Nephron progenitor cell (in vitro differentiated cells): Measurements from ENCODE around the gene ZSCAN12.
"Not testable (repeated sequence)": the region's sequence is repeated elsewhere in the genome, so short reads cannot be mapped to it uniquely, and the experiment has no call there.

Source experiments
- DNase-seq: peaks from one replicate; pipeline ENCODE4 v3.0.0; 2021
- H3K27ac Mint-ChIP-seq: 2 replicates; pipeline ENCODE4 v1.8.0; 2021; ENCODE audit warnings: mild to moderate bottlenecking, moderate library complexity, mixed read lengths
- H3K27me3 Mint-ChIP-seq: 2 replicates; pipeline ENCODE4 v1.8.0; 2021; ENCODE audit warnings: mild to moderate bottlenecking, low read depth, mixed read lengths; ENCODE audit not compliant: poor library complexity
- H3K36me3 Mint-ChIP-seq: 2 replicates; pipeline ENCODE4 v1.8.0; 2021; ENCODE audit warnings: low read depth, mixed read lengths
- H3K4me1 Mint-ChIP-seq: 2 replicates; pipeline ENCODE4 v1.8.0; 2021; ENCODE audit warnings: mixed read lengths
- H3K4me3 Mint-ChIP-seq: 2 replicates; pipeline ENCODE4 v1.8.0; 2021; ENCODE audit warnings: mild to moderate bottlenecking, moderate library complexity, mixed read lengths
- H3K9me3 Mint-ChIP-seq: 2 replicates; pipeline ENCODE4 v1.8.0; 2021; ENCODE audit warnings: mild to moderate bottlenecking, moderate library complexity, mixed read lengths
- TF ChIP-seq, protein P1 (sequence below): fragments of 200-600 bp; sonication (generic); IDR thresholded peaks from 2 replicates; pipeline ENCODE4 v1.5.0; 2021; ENCODE audit warnings: antibody characterized with exemption

The ZSCAN12 gene

DNA sequence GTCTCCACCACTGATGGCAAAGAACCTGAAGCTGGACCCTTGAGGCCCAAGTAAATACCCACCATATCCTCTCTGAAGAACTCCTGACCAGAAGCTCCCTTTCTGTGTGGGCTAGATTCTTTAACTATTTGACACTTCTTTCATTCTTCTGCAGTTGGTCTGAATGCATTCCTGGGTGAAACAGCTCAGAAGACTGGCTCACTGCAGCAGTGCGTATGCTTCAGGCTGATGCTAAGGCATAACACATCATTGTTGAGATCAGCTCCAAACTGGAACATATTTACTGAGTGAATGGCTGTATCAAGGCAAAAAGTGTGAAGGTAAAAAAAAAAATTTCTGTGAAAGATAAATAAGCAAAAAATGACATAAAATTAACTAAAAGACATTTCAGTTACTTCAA, 24.0 kb upstream of the ZSCAN12 start:
- DNase-seq, result no peak
- Mint-ChIP-seq H3K4me3 (no peak overlapping the region), H3K9me3 (peaks cover 25% of the 10 kb centered on the region), H3K27ac (no peak overlapping the region), H3K36me3 (peaks cover 88% of the 10 kb centered on the region), H3K4me1 (no peaks in the 10 kb centered on the region), H3K27me3 (no peaks in the 10 kb centered on the region)
- TF ChIP-seq, protein P1, sequence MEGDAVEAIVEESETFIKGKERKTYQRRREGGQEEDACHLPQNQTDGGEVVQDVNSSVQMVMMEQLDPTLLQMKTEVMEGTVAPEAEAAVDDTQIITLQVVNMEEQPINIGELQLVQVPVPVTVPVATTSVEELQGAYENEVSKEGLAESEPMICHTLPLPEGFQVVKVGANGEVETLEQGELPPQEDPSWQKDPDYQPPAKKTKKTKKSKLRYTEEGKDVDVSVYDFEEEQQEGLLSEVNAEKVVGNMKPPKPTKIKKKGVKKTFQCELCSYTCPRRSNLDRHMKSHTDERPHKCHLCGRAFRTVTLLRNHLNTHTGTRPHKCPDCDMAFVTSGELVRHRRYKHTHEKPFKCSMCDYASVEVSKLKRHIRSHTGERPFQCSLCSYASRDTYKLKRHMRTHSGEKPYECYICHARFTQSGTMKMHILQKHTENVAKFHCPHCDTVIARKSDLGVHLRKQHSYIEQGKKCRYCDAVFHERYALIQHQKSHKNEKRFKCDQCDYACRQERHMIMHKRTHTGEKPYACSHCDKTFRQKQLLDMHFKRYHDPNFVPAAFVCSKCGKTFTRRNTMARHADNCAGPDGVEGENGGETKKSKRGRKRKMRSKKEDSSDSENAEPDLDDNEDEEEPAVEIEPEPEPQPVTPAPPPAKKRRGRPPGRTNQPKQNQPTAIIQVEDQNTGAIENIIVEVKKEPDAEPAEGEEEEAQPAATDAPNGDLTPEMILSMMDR, result no peak

DNA sequence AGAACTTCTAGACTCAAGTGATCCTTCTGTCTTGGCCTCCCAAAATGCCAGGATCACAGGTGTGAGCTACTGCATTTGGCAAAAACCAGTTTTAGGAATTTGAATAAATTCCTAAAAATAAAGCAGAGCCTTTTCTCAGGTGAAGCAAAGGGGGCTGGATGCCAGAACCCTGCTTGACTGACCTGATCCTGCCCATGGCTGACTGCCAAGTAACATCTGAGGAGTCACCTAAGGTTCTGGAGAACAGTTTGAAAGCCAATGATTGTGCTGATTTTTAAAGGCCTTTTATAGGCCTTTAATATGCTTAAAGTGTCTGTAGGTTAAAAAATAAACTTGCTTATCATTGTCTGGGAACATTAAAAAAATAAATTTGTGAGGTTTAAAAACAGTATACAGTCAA, 14.1 kb upstream of the ZSCAN12 start:
- no peaks in the 10 kb centered on the region for H3K4me1 Mint-ChIP-seq
- no peak overlapping the region for H3K4me3 Mint-ChIP-seq
- H3K36me3 Mint-ChIP-seq, result peaks cover 18% of the 10 kb centered on the region
- TF ChIP-seq, protein P1, result no peak
- H3K27me3 Mint-ChIP-seq, result peaks cover 14% of the 10 kb centered on the region
- peaks cover 17% of the 10 kb centered on the region for H3K9me3 Mint-ChIP-seq
- no peak for DNase-seq
- H3K27ac Mint-ChIP-seq, result no peak overlapping the region

DNA sequence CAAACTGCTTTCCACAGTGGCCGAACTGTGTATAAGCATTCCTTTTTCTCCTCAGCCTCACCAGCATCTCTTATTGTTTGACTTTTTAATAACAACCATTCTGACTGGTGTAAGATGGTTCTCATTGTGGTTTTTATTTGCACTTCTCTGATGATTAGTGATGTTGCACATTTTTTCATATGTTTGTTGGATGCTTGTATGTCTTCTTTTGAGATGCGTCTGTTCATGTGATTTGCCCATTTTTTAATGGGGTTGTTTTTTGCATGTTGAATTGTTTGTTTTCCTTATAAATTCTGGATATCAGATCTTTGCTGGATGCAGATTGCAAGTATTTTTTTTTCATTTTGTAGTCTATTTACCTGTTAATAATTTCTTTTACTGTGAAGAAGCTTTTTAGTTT, 11.2 kb upstream of the ZSCAN12 start:
- Mint-ChIP-seq H3K27me3 (peaks cover 26% of the 10 kb centered on the region), H3K4me1 (no peaks in the 10 kb centered on the region)
- TF ChIP-seq, protein P1, result no peak

DNA sequence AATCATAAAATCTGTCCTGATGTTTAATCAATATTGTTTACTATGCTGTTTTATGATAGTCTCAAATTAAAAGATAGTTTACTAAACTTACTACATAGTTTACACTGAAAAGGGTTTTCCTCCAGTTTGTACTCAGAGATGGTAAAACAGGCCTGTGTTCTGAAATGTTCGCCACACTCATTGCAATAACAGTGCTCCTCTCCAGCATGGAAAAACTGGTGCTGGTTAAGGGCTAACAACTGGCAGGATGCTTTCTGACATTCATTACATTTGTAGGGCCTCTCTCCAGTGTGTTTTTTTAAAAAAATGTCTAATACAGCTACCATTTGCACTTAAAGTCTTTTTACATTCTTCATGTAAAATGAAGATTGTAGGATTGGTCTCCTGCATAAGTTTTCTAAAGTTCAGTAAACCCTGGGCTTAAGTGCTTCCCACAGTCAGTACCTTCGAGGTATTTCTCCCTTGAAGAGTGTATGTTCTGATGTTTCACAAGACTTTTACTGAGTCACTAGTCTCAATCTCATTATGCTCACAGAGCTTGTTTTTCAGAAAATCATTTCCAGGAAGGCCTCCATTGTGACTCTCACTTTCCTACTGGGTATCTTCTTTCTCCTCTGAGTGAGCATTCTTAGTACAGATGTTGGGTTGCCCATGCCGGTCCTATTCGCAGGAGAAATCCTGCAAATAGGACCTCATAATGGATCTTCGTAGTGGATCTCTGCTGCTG, 8.7 kb upstream of the ZSCAN12 start:
- Mint-ChIP-seq H3K4me3 (no peak overlapping the region), H3K9me3 (peaks cover 17% of the 10 kb centered on the region), H3K36me3 (peaks cover 7% of the 10 kb centered on the region)

More for the DNA sequence above, 11.2 kb upstream of the ZSCAN12 start:
- no peak for DNase-seq
- no peak overlapping the region for H3K27ac Mint-ChIP-seq
- peaks cover 17% of the 10 kb centered on the region for H3K9me3 Mint-ChIP-seq
- no peak overlapping the region for H3K4me3 Mint-ChIP-seq
- peaks cover 14% of the 10 kb centered on the region for H3K36me3 Mint-ChIP-seq

DNA sequence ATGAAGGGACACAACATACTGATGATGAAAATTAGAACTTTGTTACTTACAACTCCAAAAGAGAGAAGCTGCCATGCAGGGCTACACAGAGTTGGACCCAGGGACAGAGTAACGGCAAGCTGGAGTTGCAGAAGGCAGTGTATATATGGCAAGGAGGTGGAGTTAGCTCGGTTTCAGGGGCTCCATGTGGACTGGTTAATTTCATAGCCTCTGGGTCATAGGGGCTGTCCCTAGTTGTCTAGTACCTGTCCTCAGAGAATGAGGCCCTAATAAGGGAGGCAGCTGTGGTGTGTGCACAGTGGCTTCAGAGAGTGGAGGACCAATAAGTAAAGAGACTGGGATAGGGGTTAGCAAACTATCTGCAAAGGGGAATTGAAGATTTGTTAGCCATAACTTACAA, 7.9 kb upstream of the ZSCAN12 start:
- DNase-seq, result no peak
- Mint-ChIP-seq H3K9me3 (peaks cover 17% of the 10 kb centered on the region), H3K27me3 (peaks cover 46% of the 10 kb centered on the region), H3K4me3 (no peak overlapping the region), H3K27ac (no peak overlapping the region), H3K4me1 (no peaks in the 10 kb centered on the region), H3K36me3 (peaks cover 7% of the 10 kb centered on the region)
- TF ChIP-seq, protein P1, result no peak

More for the DNA sequence above, 8.7 kb upstream of the ZSCAN12 start:
- TF ChIP-seq, protein P1, result no peak
- H3K27me3 Mint-ChIP-seq, result peaks cover 38% of the 10 kb centered on the region
- H3K27ac Mint-ChIP-seq, result no peak overlapping the region
- H3K4me1 Mint-ChIP-seq, result no peaks in the 10 kb centered on the region
- DNase-seq, result no peak

DNA sequence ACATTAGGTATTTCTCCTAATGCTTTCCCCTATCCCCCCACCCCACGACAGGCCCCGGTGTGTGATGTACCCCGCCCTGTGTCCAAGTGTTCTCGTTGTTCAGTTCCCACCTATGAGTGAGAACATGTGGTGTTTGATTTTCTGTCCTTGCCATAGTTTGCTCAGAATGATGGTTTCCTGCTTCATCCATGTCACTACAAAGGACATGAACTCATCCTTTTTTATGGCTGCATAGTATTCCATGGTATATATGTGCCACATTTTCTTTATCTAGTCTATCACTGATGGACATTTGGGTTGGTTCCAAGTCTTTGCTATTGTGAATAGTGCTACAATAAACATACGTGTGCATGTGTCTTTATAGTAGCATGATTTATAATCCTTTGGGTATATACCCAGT, 4.4 kb upstream of the ZSCAN12 start:
- not testable (repeated sequence) for H3K36me3 Mint-ChIP-seq, H3K4me1 Mint-ChIP-seq, DNase-seq, H3K27ac Mint-ChIP-seq, H3K9me3 Mint-ChIP-seq, H3K4me3 Mint-ChIP-seq
- H3K27me3 Mint-ChIP-seq, result peaks cover 55% of the 10 kb centered on the region
